Astrocyte of the spinal cord (primary cell): Measurements from ENCODE around the gene BLNK.

Source experiments
- DNase-seq: peaks from one replicate; pipeline ENCODE4 v3.0.0; 2011; ENCODE audit warnings: low read depth, low spot score
- H3K4me3 ChIP-seq: 2 replicates; pipeline ENCODE4 v1.5.1; 2011; ENCODE audit warnings: low read depth, mild to moderate bottlenecking, low read length, moderate library complexity
- CTCF ChIP-seq: IDR thresholded peaks from 2 replicates; pipeline ENCODE4 v1.5.1; 2012; ENCODE audit warnings: low read depth, mild to moderate bottlenecking, low read length, inconsistent platforms
- in situ Hi-C: cut with HindIII; loops from 2 replicates; pipeline ENCODE4 v1.10.0; 2017; ENCODE audit warnings: low sequenced_read_pairs

The BLNK gene

GRCh38 chr10:96263669-96264068 lies 7.7 kb downstream of the BLNK start:
- in situ Hi-C loops, result no loop called here
- no peak for TF ChIP-seq CTCF
- H3K4me3 ChIP-seq, result no peak overlapping the region
- no peak for DNase-seq

GRCh38 chr10:96263176-96263575 lies 8.2 kb downstream of the BLNK start:
- in situ Hi-C loops, result no loop called here
- no peak for TF ChIP-seq CTCF
- no peak for DNase-seq

GRCh38 chr10:96261930-96262329 lies 9.4 kb downstream of the BLNK start:
- no peak for TF ChIP-seq CTCF
- no peak for DNase-seq
- in situ Hi-C loops, result no loop called here

More at GRCh38 chr10:96263176-96263575, 8.2 kb downstream of the BLNK start:
- H3K4me3 ChIP-seq, result no peak overlapping the region

GRCh38 chr10:96261132-96261531 lies 10.2 kb downstream of the BLNK start:
- in situ Hi-C loops, result no loop called here
- no peak for TF ChIP-seq CTCF
- H3K4me3 ChIP-seq, result no peak overlapping the region
- no peak for DNase-seq

More at GRCh38 chr10:96261930-96262329, 9.4 kb downstream of the BLNK start:
- no peak overlapping the region for H3K4me3 ChIP-seq

GRCh38 chr10:96260014-96260413 lies 11.4 kb downstream of the BLNK start:
- in situ Hi-C loops, result no loop called here
- H3K4me3 ChIP-seq, result no peak overlapping the region
- no peak for DNase-seq
- TF ChIP-seq CTCF, result no peak

GRCh38 chr10:96259150-96259549 lies 12.2 kb downstream of the BLNK start:
- no peak for DNase-seq
- in situ Hi-C loops, result no loop called here
- no peak overlapping the region for H3K4me3 ChIP-seq
- no peak for TF ChIP-seq CTCF

- no peak overlapping the region for H3K4me3 ChIP-seq
- in situ Hi-C loops, result no loop called here
- TF ChIP-seq CTCF, result no peak
- no peak for DNase-seq
Measured at GRCh38 chr10:96257944-96258343, 13.4 kb downstream of the BLNK start.
